Trophoblast cell (in vitro differentiated cells and primary cell): ENCODE measurements around the gene ARMC9.

Experiments
- DNase-seq, 2 donors: peaks; one replicate each; pipeline ENCODE4 v3.0.0-alpha.2; 2016
- H2AFZ ChIP-seq: 2 replicates; pipeline ENCODE4 v1.6.1; 2013; ENCODE audit warnings: low read length, moderate library complexity, mild to moderate bottlenecking; ENCODE audit not compliant: insufficient read depth, poor library complexity
- H2AK5ac ChIP-seq: 2 replicates; pipeline ENCODE4 v1.6.1; 2013; ENCODE audit warnings: mild to moderate bottlenecking, low read length
- H2BK120ac ChIP-seq: 2 replicates; pipeline ENCODE4 v1.6.1; 2013; ENCODE audit warnings: low read length, mild to moderate bottlenecking, moderate library complexity; ENCODE audit not compliant: insufficient read depth, poor library complexity
- H2BK12ac ChIP-seq: 2 replicates; pipeline ENCODE4 v1.6.1; 2013; ENCODE audit warnings: mild to moderate bottlenecking, low read length, moderate library complexity
- H2BK5ac ChIP-seq: 2 replicates; pipeline ENCODE4 v1.6.1; 2013; ENCODE audit warnings: low read length, low read depth, moderate library complexity, mild to moderate bottlenecking; ENCODE audit not compliant: poor library complexity
- H3K14ac ChIP-seq: 2 replicates; pipeline ENCODE4 v1.6.1; 2013; ENCODE audit warnings: mild to moderate bottlenecking, low read length
- H3K18ac ChIP-seq: 2 replicates; pipeline ENCODE4 v1.6.1; 2013; ENCODE audit warnings: mild to moderate bottlenecking, low read length
- H3K23ac ChIP-seq: 2 replicates; pipeline ENCODE4 v1.6.1; 2013; ENCODE audit warnings: low read length
- H3K27ac ChIP-seq: 2 replicates; pipeline ENCODE4 v1.5.1; 2013; ENCODE audit warnings: low read depth, mild to moderate bottlenecking, inconsistent platforms, low read length, moderate library complexity
- H3K27me3 ChIP-seq: 2 replicates; pipeline ENCODE4 v1.6.1; 2013; ENCODE audit warnings: inconsistent platforms, mild to moderate bottlenecking, low read length, moderate library complexity; ENCODE audit not compliant: insufficient read depth
- H3K36me3 ChIP-seq, 2 experiments: 1 replicate in 1 of 2; 2 replicates in 1 of 2; pipeline ENCODE4 v1.6.1; 2013; ENCODE audit warnings: low read length in 2 of 2, mild to moderate bottlenecking in 2 of 2, moderate library complexity in 1 of 2; ENCODE audit not compliant: insufficient read depth in 2 of 2, control insufficient read depth in 1 of 2
- H3K4ac ChIP-seq: 2 replicates; pipeline ENCODE4 v1.6.1; 2013; ENCODE audit warnings: low read depth, mild to moderate bottlenecking, low read length, moderate library complexity
- H3K4me1 ChIP-seq, 2 experiments: 1 replicate in 1 of 2; 2 replicates in 1 of 2; pipeline ENCODE4 v1.6.1; 2013; ENCODE audit warnings: low read length in 2 of 2, mild to moderate bottlenecking in 2 of 2, moderate library complexity in 1 of 2; ENCODE audit not compliant: insufficient read depth in 2 of 2, control insufficient read depth in 1 of 2
- H3K4me2 ChIP-seq: 2 replicates; pipeline ENCODE4 v1.6.1; 2013; ENCODE audit warnings: inconsistent platforms, mild to moderate bottlenecking, low read length, moderate library complexity
- H3K4me3 ChIP-seq: 2 replicates; pipeline ENCODE4 v1.5.1; 2013; ENCODE audit warnings: mild to moderate bottlenecking, low read depth, low read length, inconsistent platforms
- H3K79me1 ChIP-seq: one replicate; pipeline ENCODE4 v1.6.1; 2013; ENCODE audit warnings: low read length
- H3K79me2 ChIP-seq: 2 replicates; pipeline ENCODE4 v1.6.1; 2013; ENCODE audit warnings: low read length, mild to moderate bottlenecking; ENCODE audit not compliant: control insufficient read depth, insufficient read depth, poor library complexity
- H3K9ac ChIP-seq: 2 replicates; pipeline ENCODE4 v1.6.1; 2013; ENCODE audit warnings: mild to moderate bottlenecking, low read length
- H3K9me3 ChIP-seq: 2 replicates; pipeline ENCODE4 v1.6.1; 2013; ENCODE audit warnings: low read depth, mild to moderate bottlenecking, control low read depth, inconsistent platforms, low read length; ENCODE audit not compliant: insufficient read depth
- H4K12ac ChIP-seq: 2 replicates; pipeline ENCODE4 v1.6.1; 2013; ENCODE audit warnings: low read depth, mild to moderate bottlenecking, low read length, moderate library complexity
- H4K8ac ChIP-seq: 2 replicates; pipeline ENCODE4 v1.6.1; 2013; ENCODE audit warnings: low read depth, mild to moderate bottlenecking, low read length, moderate library complexity
- H4K91ac ChIP-seq: one replicate; pipeline ENCODE4 v1.6.1; 2013; ENCODE audit warnings: low read depth, mild to moderate bottlenecking, low read length, moderate library complexity
- WGBS: extraction: QIAGEN DNeasy Blood & Tissue Kit; methylation state at CpG from one replicate; pipeline ENCODE4 v1.1.7; 2013; ENCODE audit warnings: missing lambda C conversion rate; ENCODE audit not compliant: insufficient read length, insufficient coverage; ENCODE audit errors: extremely low coverage; 5-methylcytosine and 5-hydroxymethylcytosine counted together

Gene ARMC9

DNA sequence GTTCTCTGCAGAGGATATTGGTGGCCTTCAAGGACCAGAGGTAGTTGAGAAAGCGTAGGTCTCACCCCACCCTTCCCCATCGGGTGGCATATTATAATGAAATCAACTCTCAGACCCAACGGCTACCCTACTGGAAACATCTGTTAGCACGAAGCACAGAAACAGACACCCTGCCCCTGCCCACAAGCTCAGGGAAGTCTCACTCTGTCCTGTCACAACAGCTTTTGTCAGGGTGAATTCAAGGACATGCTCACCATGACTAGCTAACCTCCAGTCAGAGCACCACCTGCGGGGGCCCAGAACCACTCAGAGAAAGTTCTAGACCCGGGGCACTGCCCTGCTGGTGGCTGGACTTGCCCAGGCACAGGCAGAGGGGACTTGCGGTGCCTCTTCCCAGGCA, 193.6 kb downstream of the ARMC9 start:
- peaks cover 6% of the 10 kb centered on the region for H3K9me3 ChIP-seq
- H3K4me3 ChIP-seq: no peak overlapping the region
- no peak overlapping the region for H3K23ac ChIP-seq
- H2BK5ac ChIP-seq: no peak overlapping the region
- H3K27ac ChIP-seq: no peak overlapping the region
- H2AK5ac ChIP-seq: no peak overlapping the region
- H3K36me3 ChIP-seq: no peaks in the 10 kb centered on the region
- no peak overlapping the region for H2AFZ ChIP-seq
- no CpG with 5 or more reads among the region's 7 CpGs for WGBS
- H3K14ac ChIP-seq: no peak overlapping the region
- H4K91ac ChIP-seq: no peak overlapping the region
- no peaks in the 10 kb centered on the region for H3K79me1 ChIP-seq
- no peak overlapping the region for H3K9ac ChIP-seq
- no peak overlapping the region for H3K18ac ChIP-seq
- H4K12ac ChIP-seq: no peak overlapping the region
- peaks cover 3% of the 10 kb centered on the region for H3K27me3 ChIP-seq
- no peaks in the 10 kb centered on the region for H3K79me2 ChIP-seq
- H4K8ac ChIP-seq: no peak overlapping the region
- H3K4ac ChIP-seq: no peak overlapping the region
- peaks cover 0 to 2% of the 10 kb centered on the region in 2 experiments for H3K4me1 ChIP-seq
- H3K4me2 ChIP-seq: no peak overlapping the region
- H2BK12ac ChIP-seq: no peak overlapping the region
- H2BK120ac ChIP-seq: no peak overlapping the region
- no peak for DNase-seq

DNA sequence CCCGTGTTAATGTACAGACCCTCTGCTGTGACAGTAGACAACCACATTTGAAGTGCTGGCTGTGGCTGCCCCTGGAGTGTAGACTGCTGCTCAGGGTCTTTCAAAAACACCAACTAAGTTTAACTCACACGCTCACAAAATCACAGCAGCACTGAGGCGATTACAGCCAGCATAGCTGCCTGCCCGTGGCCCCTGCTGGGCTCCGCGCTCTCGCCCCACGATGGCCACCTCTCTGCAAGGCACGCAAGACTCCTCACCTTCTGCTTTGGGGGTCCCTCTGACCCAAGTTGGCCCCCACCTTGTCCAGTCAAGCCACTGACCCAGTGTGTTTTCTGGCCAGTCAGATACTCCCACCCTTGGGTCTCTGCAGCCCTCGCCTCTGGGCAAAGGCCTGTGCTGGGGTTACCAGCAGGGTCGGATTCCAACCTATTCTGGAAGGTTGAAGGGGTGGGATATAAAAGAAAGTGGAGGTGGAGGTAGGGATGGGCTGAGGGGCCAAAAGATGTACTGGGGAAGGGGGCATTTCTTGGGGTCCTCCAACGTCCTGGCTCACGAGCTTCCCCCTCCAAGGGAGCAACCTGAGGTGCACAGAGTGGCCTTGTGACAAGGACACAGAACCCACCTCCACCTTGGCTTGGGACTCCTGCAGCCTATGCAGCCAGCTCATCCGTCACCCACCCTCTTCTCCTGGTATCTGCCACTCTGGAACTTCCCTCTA, 194.2 kb downstream of the ARMC9 start:
- H2AK5ac ChIP-seq: no peak overlapping the region
- H3K9ac ChIP-seq: no peak overlapping the region
- no peak overlapping the region for H4K91ac ChIP-seq
- no peak overlapping the region for H2BK5ac ChIP-seq
- peaks cover 0 to 2% of the 10 kb centered on the region in 2 experiments for H3K4me1 ChIP-seq
- no peak for DNase-seq
- H3K9me3 ChIP-seq: peaks cover 6% of the 10 kb centered on the region
- no peak overlapping the region for H2BK120ac ChIP-seq
- H3K4ac ChIP-seq: no peak overlapping the region
- no peak overlapping the region for H2AFZ ChIP-seq
- H3K79me1 ChIP-seq: no peaks in the 10 kb centered on the region
- no peaks in the 10 kb centered on the region for H3K36me3 ChIP-seq
- H3K27me3 ChIP-seq: peaks cover 3% of the 10 kb centered on the region
- H3K27ac ChIP-seq: no peak overlapping the region
- no peak overlapping the region for H2BK12ac ChIP-seq
- no peak overlapping the region for H4K8ac ChIP-seq
- H3K23ac ChIP-seq: no peak overlapping the region
- H3K14ac ChIP-seq: no peak overlapping the region
- no CpG with 5 or more reads among the region's 14 CpGs for WGBS
- no peak overlapping the region for H3K18ac ChIP-seq
- no peaks in the 10 kb centered on the region for H3K79me2 ChIP-seq
- no peak overlapping the region for H3K4me3 ChIP-seq
- no peak overlapping the region for H4K12ac ChIP-seq
- H3K4me2 ChIP-seq: no peak overlapping the region

DNA sequence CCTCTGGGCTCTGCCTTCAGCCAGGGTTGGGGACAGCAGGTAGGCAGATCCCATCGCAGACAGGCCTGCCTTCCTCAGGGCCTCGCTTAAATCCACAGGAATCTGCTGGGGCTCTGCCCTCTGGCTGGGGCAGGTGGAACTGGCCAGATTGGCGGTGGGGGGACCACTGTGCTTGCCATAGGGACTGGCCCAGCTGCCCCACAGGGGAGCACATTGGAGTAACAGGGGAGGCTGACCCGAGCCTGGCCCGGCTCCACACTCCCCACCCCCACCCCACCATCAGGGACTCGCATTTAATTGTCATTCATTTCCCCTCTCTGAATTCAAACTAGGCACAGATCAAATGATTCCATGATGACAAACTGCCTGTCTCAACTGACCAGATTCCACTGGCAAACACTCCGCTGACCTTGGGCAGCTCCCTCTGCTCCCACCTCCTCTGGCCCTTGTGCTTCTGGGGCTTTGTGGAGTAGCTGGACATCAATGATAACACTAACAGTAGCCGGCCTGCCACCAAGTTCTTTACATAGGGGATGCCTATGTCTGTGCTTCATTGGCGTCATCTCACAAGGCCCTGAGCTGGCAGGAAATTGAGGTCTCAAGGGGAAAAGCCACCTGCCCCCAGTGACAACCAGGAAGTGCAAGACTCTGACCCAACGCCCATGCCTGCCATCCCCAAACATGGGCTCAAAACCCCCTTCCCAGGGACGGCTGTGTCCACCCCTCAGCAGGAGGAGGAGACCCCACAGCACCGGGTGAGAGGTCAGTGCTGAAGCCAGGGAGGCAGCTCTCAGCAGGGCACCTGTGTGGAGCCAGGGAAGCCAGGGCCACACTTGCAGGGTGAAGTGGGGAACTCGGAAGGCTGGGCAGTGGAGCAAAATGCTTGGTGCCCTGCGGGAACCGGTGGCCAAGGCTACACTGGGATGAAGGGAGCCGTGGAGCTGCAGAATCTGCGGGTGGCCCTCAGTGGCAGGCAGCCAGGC, 195.0 kb downstream of the ARMC9 start:
- H2BK120ac ChIP-seq: no peak overlapping the region
- H2BK5ac ChIP-seq: no peak overlapping the region
- H3K18ac ChIP-seq: no peak overlapping the region
- H4K12ac ChIP-seq: no peak overlapping the region
- no peak overlapping the region for H3K4ac ChIP-seq
- H3K4me3 ChIP-seq: no peak overlapping the region
- peaks cover 6% of the 10 kb centered on the region for H3K9me3 ChIP-seq
- H4K91ac ChIP-seq: no peak overlapping the region
- H3K36me3 ChIP-seq: no peaks in the 10 kb centered on the region
- H3K4me2 ChIP-seq: no peak overlapping the region
- no peak overlapping the region for H3K23ac ChIP-seq
- WGBS: no CpG with 5 or more reads among the region's 17 CpGs
- H3K27me3 ChIP-seq: peaks cover 3% of the 10 kb centered on the region
- H2BK12ac ChIP-seq: no peak overlapping the region
- no peak overlapping the region for H4K8ac ChIP-seq
- H3K79me1 ChIP-seq: no peaks in the 10 kb centered on the region
- H2AFZ ChIP-seq: no peak overlapping the region
- no peak overlapping the region for H2AK5ac ChIP-seq
- H3K9ac ChIP-seq: no peak overlapping the region
- H3K4me1 ChIP-seq: peaks cover 0 to 2% of the 10 kb centered on the region in 2 experiments
- no peak overlapping the region for H3K14ac ChIP-seq
- H3K27ac ChIP-seq: no peak overlapping the region
- DNase-seq: no peak
- no peaks in the 10 kb centered on the region for H3K79me2 ChIP-seq

DNA sequence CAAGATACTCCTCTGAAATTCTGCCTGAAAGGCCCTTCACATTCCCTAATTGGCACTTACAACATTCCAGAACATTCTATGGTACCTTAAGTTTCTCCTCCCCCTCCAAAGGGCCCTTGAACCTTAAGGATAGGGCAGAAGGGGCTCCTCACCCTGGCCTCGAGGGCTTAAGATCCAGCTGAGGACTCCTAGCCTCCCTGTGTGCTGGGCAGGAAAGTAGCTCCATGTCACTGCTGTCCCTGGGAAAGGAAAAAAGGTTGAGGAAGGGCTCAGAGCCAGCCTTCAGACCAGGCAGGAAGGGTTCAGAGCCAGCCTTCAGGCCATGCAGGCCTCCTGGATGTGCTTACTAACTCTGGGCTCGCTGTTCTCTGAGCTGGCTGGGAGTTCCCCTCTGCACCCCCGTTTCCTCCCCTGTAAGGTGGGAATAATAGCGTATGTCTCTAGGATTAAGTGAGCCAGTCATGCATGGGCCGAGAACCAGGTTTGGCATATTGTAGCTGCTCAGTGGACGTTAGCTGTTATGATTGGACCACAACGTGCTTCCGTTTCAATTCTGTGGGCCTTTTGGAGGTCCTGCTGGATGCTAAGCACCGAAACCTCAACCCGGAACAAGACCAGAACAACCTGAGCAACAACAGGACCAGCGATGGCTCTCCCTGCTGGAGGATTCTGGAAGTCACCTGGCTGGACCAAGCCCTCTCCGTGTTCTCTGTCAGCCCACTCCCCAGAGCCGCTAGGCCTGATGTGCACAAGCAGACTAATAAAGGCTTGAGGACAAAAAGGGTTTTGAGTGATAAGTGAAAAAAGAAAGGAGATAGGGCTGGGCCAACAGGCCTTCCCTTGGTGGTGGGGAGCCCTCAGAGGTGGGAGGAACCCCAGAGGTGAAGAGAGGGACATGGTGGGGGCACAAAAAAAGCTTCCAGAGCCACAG, 196.0 kb downstream of the ARMC9 start:
- Histone ChIP-seq H3K27ac (no peak overlapping the region), H2AFZ (no peak overlapping the region), H3K79me1 (no peaks in the 10 kb centered on the region), H3K9me3 (peaks cover 6% of the 10 kb centered on the region), H3K4me2 (no peak overlapping the region), H4K91ac (no peak overlapping the region), H3K36me3 (no peaks in the 10 kb centered on the region), H3K4me1 (peaks cover 0 to 2% of the 10 kb centered on the region in 2 experiments), H2BK5ac (no peak overlapping the region), H3K14ac (no peak overlapping the region), H2AK5ac (no peak overlapping the region), H3K18ac (no peak overlapping the region), H3K4me3 (no peak overlapping the region), H3K4ac (no peak overlapping the region), H4K8ac (no peak overlapping the region), H3K23ac (no peak overlapping the region), H2BK12ac (no peak overlapping the region), H3K79me2 (no peaks in the 10 kb centered on the region), H3K9ac (no peak overlapping the region), H2BK120ac (no peak overlapping the region), H3K27me3 (peaks cover 3% of the 10 kb centered on the region), H4K12ac (no peak overlapping the region)
- DNase-seq: peak; percentile 63 to 82
- WGBS: no CpG with 5 or more reads among the region's 13 CpGs
